Omental fat pad (tissue), 4 donors: ENCODE results near the gene GOLGA1. TPM values are rescaled to one million over a fixed set of nuclear protein-coding genes. Genes with fewer than 3 reads are reported as not detected.
"Not testable (repeated sequence)": the region's sequence is repeated elsewhere in the genome, so short reads cannot be mapped to it uniquely, and the experiment has no call there.

Source experiments
- ATAC-seq: fragments of 150-250 bp; one replicate; pipeline ENCODE4 v1.9.1; 2016; ENCODE audit warnings: mild to moderate bottlenecking, moderate library complexity; ENCODE audit not compliant: low FRiP score
- DNase-seq: peaks from one replicate; pipeline ENCODE4 v3.0.0-alpha.2; 2019; ENCODE audit warnings: low spot score
- CTCF ChIP-seq, 3 donors: fragments of 450-650 bp; IDR thresholded peaks; one replicate each; pipeline ENCODE4 v1.5.1; 2016 to 2017; ENCODE audit warnings: antibody characterized with exemption in 3 of 3, mild to moderate bottlenecking in 3 of 3, moderate library complexity in 2 of 3
- total RNA-seq, 4 donors: library from RNA; depleted of rRNA; stranded (reverse); fragments of >200 nt; gene quantifications; one replicate each; pipeline ENCODE4 v1.1.0, GENCODE V29; 2016

GOLGA1 gene
- total RNA-seq, 4 donors from 2014 or later = 13.3 to 31.5 (median 19.7) TPM

- DNase-seq (no peak), ATAC-seq (no peak)
- no peak for TF ChIP-seq CTCF (IDR thresholded peaks at IDR 0.05)
Observed at GRCh38 chr9:124844291-124844690, 96.6 kb downstream of the GOLGA1 start.

DNA sequence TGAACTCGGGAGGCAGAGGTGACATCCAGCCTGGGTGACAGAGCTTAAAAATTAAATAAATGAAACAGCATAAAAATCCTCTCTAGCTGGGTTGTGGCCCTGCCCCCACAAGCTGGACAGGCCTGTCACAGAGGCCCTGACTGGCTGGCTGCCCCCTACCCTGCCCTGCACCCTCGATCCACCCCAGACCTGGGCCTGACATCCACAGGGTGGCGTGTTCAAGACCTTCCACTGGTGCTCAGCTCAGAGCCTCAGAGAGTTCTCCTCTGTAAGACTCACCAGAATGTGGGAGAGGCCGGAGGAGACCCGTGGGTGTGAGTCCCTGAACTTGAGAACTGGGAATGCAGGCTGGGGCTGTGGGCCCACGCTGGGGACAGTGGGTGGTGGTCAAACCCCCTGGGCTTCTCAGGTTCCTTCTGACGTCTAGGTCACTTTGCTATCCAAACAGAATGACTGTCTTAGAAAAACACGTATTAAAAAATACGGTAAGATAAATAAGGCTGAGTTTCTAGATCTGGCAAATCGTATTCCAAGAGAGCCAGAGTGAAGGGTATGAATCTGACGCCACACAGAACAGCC, 97.3 kb downstream of the GOLGA1 start:
- DNase-seq (no peak), ATAC-seq (no peak)
- TF ChIP-seq CTCF (IDR thresholded peaks at IDR 0.05) = no peak

- ATAC-seq = no peak
- no peak for TF ChIP-seq CTCF (IDR thresholded peaks at IDR 0.05)
- no peak for DNase-seq
Observed at GRCh38 chr9:124841075-124841821, 99.6 kb downstream of the GOLGA1 start.

- no peak for TF ChIP-seq CTCF (IDR thresholded peaks at IDR 0.05)
- DNase-seq (no peak), ATAC-seq (no peak)
Observed at GRCh38 chr9:124840300-124840833, 100.5 kb downstream of the GOLGA1 start.

- no peak for TF ChIP-seq CTCF (IDR thresholded peaks at IDR 0.05)
- no peak for ATAC-seq
- DNase-seq = no peak
Observed at GRCh38 chr9:124839612-124840299, 101.1 kb downstream of the GOLGA1 start.

DNA sequence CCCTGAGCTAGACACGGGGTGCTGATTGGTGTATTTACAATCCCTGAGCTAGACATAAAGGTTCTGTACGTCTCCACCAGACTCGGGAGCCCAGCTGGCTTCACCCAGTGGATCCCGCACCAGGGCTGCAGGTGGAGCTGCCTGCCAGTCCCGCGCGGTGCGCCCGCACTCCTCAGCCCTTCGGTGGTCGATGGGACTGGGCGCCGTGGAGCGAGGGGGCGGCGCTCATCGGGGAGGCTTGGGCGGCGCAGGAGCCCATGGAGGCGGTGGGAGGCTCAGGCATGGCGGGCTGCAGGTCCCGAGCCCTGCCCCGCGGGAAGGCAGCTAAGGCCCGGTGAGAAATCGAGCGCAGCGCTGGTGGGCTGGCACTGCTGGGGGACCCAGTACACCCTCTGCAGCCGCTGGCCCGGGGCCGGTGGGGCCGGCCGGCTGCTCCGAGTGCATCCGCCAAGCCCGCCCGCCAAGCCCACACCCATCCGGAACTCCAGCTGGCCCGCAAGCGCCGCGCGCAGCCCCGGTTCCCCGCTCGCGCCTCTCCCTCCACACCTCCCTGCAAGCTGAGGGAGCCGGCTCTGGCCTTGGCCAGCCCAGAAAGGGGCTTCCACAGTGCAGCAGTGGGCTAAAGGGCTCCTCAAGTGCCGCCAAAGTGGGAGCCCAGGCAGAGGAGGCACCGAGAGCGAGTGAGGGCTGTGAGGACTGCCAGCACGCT, 102.2 kb downstream of the GOLGA1 start:
- DNase-seq = not testable (repeated sequence)

DNA sequence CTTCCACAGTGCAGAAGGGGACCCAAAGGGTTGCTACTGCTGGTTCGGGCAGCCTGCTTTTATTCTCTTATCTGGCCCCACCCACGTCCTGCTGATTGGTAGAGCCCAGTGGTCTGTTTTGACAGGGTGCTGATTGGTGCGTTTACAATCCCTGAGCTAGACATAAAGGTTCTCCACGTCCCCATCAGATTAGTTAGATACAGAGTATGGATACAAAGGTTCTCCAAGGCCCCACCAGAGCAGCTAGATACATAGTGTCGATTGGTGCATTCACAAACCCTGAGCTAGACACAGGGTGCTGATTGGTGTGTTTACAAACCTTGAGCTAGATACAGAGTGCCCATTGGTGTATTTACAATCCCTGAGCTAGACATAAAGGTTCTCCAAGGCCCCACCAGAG, 102.8 kb downstream of the GOLGA1 start:
- DNase-seq, ATAC-seq: not testable (repeated sequence)

More for the DNA sequence above, 102.2 kb downstream of the GOLGA1 start:
- not testable (repeated sequence) for ATAC-seq
